ENCODE results near the gene NR0B2.

DNA sequence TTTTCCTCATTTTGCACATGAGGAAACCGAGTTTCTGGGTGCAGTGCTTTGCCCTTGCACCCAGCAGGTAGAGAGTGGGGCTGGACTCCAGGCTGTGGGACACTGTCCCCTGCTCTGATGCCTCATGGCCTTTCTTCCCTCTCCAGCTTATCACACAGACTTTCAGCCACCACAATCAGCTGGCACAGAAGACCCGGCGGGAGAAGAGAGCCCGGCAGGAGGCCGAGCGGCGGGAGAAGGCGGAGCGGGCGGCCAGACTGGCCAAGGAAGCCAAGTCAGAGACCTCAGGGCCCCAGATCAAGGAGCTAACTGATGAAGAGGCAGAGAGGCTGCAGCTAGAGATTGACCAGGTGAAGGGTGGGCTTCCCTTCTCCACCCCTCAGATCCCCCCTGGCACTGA is 27.5 kb upstream of the NR0B2 start:
- TF ChIP-seq POLR2A (IDR thresholded peaks at IDR 0.05; ENCODE audit: low read depth, low read length) (no peak), MXI1 (IDR thresholded peaks at IDR 0.05; ENCODE audit: low read depth, low read length) (no peak), EZH2 (IDR thresholded peaks at IDR 0.05; ENCODE audit: borderline replicate concordance, control insufficient read depth, low read depth, low read length) (no peak), SREBF2 (IDR thresholded peaks at IDR 0.05; ENCODE audit: low read length) (no peak), CEBPB (IDR thresholded peaks at IDR 0.05; ENCODE audit: borderline replicate concordance in 1 of 2, low read depth in 2 of 2, low read length in 2 of 2) (no peak), CTCF (IDR thresholded peaks at IDR 0.05 in 2 of 3, conservative IDR thresholded peaks at IDR 0.05 in 1 of 3; ENCODE audit: control insufficient read depth in 2 of 3, extremely low read depth in 1 of 3, insufficient read depth in 1 of 3, low read depth in 3 of 3, low read length in 3 of 3) (no peak), EGR1 (IDR thresholded peaks at IDR 0.05; ENCODE audit: borderline replicate concordance in 1 of 2, low read depth in 2 of 2, low read length in 2 of 2) (no peak), TARDBP (IDR thresholded peaks at IDR 0.05; ENCODE audit: borderline replicate concordance) (no peak), HCFC1 (IDR thresholded peaks at IDR 0.05; ENCODE audit: low read length) (no peak), RB1 (IDR thresholded peaks at IDR 0.05; ENCODE audit: borderline replicate concordance) (no peak), GABPA (IDR thresholded peaks at IDR 0.05; ENCODE audit: low read depth) (no peak)
- TF ChIP-seq, protein P1, sequence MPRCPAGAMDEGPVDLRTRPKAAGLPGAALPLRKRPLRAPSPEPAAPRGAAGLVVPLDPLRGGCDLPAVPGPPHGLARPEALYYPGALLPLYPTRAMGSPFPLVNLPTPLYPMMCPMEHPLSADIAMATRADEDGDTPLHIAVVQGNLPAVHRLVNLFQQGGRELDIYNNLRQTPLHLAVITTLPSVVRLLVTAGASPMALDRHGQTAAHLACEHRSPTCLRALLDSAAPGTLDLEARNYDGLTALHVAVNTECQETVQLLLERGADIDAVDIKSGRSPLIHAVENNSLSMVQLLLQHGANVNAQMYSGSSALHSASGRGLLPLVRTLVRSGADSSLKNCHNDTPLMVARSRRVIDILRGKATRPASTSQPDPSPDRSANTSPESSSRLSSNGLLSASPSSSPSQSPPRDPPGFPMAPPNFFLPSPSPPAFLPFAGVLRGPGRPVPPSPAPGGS (IDR thresholded peaks at IDR 0.05; ENCODE audit: borderline replicate concordance, insufficient read depth, low read depth, low read length, poor library complexity, severe bottlenecking): no peak
